ENCODE results near the gene TCEAL3. TPM values are rescaled to one million over a fixed set of nuclear protein-coding genes. Genes with fewer than 3 reads are reported as not detected.

Gene TCEAL3
- total RNA-seq, 1 experiment from 2014 or later, result 2.7 TPM

GRCh38 chrX:103630171-103630511 is 22.4 kb downstream of the TCEAL3 start:
- Histone ChIP-seq H3K27me3 (replicated peaks; ENCODE audit: control insufficient read depth, insufficient read depth, low read length) (no peaks in the 10 kb centered on the region), H3K4me3 (ENCODE audit: low read depth, low read length) (peak overlapping the region; percentile 75), H3K4me1 (no peaks in the 10 kb centered on the region), H3K9me3 (no peaks in the 10 kb centered on the region), H3K36me3 (ENCODE audit: control insufficient read depth, insufficient read depth, low read length) (no peaks in the 10 kb centered on the region)
- intact Hi-C loops (cut with micrococcal nuclease; ENCODE audit: unreplicated experiment), result loop anchor here (1.0 kb wide), 1 partner anchor 97 kb away; no protein-coding TSS in a partner anchor
- ChIA-PET CTCF (interaction anchor here (0.6 to 1.2 kb wide), 12 partner anchors 8 to 201 kb away, joined by 3 to 12 read pairs (median 4); partner anchors contain the start of gene TCEAL3), POLR2A (interaction anchor here (0.6 to 1.3 kb wide), 4 partner anchors 44 to 97 kb away, joined by 3 to 17 read pairs (median 4); partner anchors contain the start of genes MORF4L2 and TCEAL4)
- no peak for TF ChIP-seq CTCF (IDR thresholded peaks at IDR 0.05; ENCODE audit: insufficient read depth in 1 of 2, low read depth in 1 of 2, low read length in 1 of 2, severe bottlenecking in 1 of 2, unreplicated experiment in 1 of 2)
- no TSS peak for BruUV-seq (replicated peaks)
- Mint-ChIP-seq H3K4me3 (ENCODE audit: unreplicated experiment) (peak overlapping the region; percentile 92), H3K9me3 (ENCODE audit: unreplicated experiment) (no peaks in the 10 kb centered on the region), H3K27ac (ENCODE audit: unreplicated experiment) (peak overlapping the region; percentile 84), H3K4me1 (ENCODE audit: low read depth, unreplicated experiment) (peaks cover 12% of the 10 kb centered on the region), H3K27me3 (ENCODE audit: insufficient read depth, unreplicated experiment) (no peaks in the 10 kb centered on the region), H3K36me3 (ENCODE audit: insufficient read depth, unreplicated experiment) (peaks cover 5% of the 10 kb centered on the region)
- DNase-seq, result no peak

- Mint-ChIP-seq H3K4me3 (ENCODE audit: unreplicated experiment) (no peak overlapping the region), H3K36me3 (ENCODE audit: insufficient read depth, unreplicated experiment) (peaks cover 5% of the 10 kb centered on the region), H3K4me1 (ENCODE audit: low read depth, unreplicated experiment) (peaks cover 12% of the 10 kb centered on the region), H3K27ac (ENCODE audit: unreplicated experiment) (no peak overlapping the region), H3K27me3 (ENCODE audit: insufficient read depth, unreplicated experiment) (no peaks in the 10 kb centered on the region), H3K9me3 (ENCODE audit: unreplicated experiment) (no peaks in the 10 kb centered on the region)
- Histone ChIP-seq H3K9me3 (no peaks in the 10 kb centered on the region), H3K4me3 (ENCODE audit: low read depth, low read length) (no peak overlapping the region), H3K27me3 (replicated peaks; ENCODE audit: control insufficient read depth, insufficient read depth, low read length) (no peaks in the 10 kb centered on the region), H3K36me3 (ENCODE audit: control insufficient read depth, insufficient read depth, low read length) (no peaks in the 10 kb centered on the region), H3K4me1 (no peaks in the 10 kb centered on the region)
- no TSS peak for BruUV-seq (replicated peaks)
- no peak for TF ChIP-seq CTCF (IDR thresholded peaks at IDR 0.05; ENCODE audit: insufficient read depth in 1 of 2, low read depth in 1 of 2, low read length in 1 of 2, severe bottlenecking in 1 of 2, unreplicated experiment in 1 of 2)
- no peak for DNase-seq
- ChIA-PET POLR2A (no interaction called here), CTCF (no interaction called here)
- intact Hi-C loops (cut with micrococcal nuclease; ENCODE audit: unreplicated experiment), result no loop called here
These were observed 23.4 kb downstream of the TCEAL3 start for GRCh38 chrX:103631145-103631544.

GRCh38 chrX:103635436-103635835 is 27.7 kb downstream of the TCEAL3 start:
- no peaks in the 10 kb centered on the region for H3K4me1 Mint-ChIP-seq (ENCODE audit: low read depth, unreplicated experiment)
- no peak overlapping the region for H3K4me3 Mint-ChIP-seq (ENCODE audit: unreplicated experiment)
- TF ChIP-seq CTCF (IDR thresholded peaks at IDR 0.05; ENCODE audit: insufficient read depth in 1 of 2, low read depth in 1 of 2, low read length in 1 of 2, severe bottlenecking in 1 of 2, unreplicated experiment in 1 of 2), result no peak
- intact Hi-C loops (cut with micrococcal nuclease; ENCODE audit: unreplicated experiment), result no loop called here
- Histone ChIP-seq H3K9me3 (no peaks in the 10 kb centered on the region), H3K4me3 (ENCODE audit: low read depth, low read length) (no peak overlapping the region), H3K27me3 (replicated peaks; ENCODE audit: control insufficient read depth, insufficient read depth, low read length) (no peaks in the 10 kb centered on the region), H3K36me3 (ENCODE audit: control insufficient read depth, insufficient read depth, low read length) (no peaks in the 10 kb centered on the region), H3K4me1 (no peaks in the 10 kb centered on the region)
- H3K36me3 Mint-ChIP-seq (ENCODE audit: insufficient read depth, unreplicated experiment), result no peaks in the 10 kb centered on the region
- POLR2A ChIA-PET, result no interaction called here
- BruUV-seq (replicated peaks), result no TSS peak
- H3K9me3 Mint-ChIP-seq (ENCODE audit: unreplicated experiment), result no peaks in the 10 kb centered on the region
- H3K27me3 Mint-ChIP-seq (ENCODE audit: insufficient read depth, unreplicated experiment), result no peaks in the 10 kb centered on the region
- CTCF ChIA-PET, result no interaction called here
- H3K27ac Mint-ChIP-seq (ENCODE audit: unreplicated experiment), result no peak overlapping the region
- no peak for DNase-seq
